Ureter (tissue), 1 donor: ENCODE results near the gene USP3. TPM values are rescaled to one million over a fixed set of nuclear protein-coding genes. Genes with fewer than 3 reads are reported as not detected.
"Not testable (repeated sequence)": the region's sequence is repeated elsewhere in the genome, so short reads cannot be mapped to it uniquely, and the experiment has no call there.

Experiments used
- DNase-seq: peaks from one replicate; pipeline ENCODE4 v3.0.0-alpha.2; 2020; ENCODE audit warnings: low spot score
- total RNA-seq: library from RNA; stranded (reverse); gene quantifications from one replicate; pipeline ENCODE4 v1.2.4, GENCODE V29; 2023
- donor health status: DM: yes; HTN: yes; CAD: no.

USP3 gene
- total RNA-seq, 1 donor from 2014 or later = 107 TPM

DNA sequence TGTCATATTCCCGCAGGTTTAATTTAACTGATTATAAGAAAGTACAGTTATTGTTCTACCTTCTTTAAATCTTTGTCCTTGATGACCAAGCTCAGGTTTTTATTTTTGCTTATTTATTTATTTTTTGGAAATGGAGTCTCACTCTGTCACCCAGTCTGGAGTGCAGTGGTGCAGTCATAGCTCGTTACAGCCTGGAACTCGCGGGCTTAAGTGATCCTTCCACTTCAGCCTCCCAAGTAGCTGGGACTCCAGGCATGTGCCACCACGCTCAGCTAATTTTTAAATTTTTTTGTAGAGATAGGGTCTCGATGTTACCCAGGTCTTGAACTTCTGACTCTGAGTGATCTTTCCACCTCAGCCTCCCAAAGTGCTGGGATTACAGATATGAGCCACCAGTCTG is 8.9 kb downstream of the USP3 start:
- DNase-seq = no peak

DNA sequence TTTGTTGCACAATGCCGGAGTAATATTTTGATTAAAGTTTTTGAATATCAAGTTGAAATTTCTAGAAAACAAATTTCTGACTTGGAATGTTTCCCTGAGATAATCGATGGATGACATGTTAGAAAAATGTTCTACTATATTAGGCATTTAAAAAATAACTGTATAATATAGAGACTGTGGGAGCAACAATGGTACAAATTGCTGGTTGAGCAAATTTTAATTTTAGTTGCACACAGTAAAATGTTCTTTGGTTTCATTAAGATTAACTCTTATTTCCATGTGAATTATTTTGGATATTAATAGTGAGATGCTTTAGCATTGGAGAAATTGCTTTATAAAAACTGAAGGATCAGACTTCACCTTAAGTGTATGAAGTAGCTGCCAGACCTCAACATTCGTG is 9.3 kb downstream of the USP3 start:
- no peak for DNase-seq

DNA sequence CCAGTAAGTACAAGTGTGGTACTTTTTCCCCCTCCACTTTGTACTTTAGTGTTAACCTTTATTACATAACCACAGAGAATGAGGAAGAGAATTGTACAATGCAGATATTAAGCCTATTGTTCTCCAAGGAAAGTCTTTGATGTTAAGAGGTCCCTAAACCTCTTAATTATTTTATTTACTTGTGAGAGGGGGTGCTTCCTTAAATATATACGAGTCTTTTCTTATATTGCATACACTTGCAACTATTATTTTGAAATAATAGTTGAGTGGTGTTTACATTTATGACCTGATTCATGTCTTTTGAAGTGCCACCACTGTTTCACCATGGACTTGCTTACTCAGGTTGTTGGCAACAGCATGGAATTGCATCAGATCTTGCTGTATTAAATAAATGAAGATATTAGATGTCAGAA is 10.1 kb downstream of the USP3 start:
- no peak for DNase-seq

DNA sequence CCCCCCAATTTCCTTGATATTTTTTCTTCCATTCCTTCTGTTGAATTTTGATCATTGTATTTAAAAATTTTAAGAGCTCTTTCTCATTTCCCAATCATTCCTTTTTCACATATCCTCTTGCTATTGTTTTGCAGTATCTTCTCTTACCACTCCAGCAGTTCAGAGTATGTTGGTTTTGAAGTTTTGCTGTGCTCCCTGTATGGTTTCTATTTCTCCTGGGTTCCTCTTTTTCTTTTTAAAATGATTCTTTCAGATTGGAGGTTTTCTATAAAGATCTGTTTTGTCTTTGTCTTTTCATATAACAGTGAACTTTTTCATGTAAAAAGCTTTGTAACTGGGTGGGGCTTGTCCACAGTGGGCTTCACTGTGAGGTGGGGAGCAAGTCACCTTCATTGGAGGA is 12.8 kb downstream of the USP3 start:
- no peak for DNase-seq

DNA sequence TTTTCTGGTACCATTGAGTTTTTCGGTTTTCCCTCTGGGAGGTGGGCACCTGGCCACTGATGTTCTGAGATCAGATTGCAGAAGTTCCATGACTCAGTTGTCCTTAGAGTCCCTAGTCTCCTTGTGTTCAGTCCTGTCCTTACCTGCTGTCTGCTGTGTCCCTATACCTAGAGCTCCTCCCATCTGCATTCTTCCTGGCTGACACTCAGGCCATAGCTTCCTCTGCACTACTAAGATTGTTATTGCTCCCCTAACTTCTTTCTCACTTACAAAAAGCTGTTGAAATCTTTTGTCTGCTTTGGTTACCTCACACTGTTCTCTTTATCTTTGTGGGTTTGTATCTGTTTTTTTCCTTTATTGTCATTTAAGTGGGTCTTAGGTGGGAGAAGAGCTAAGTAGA is 13.2 kb downstream of the USP3 start:
- no peak for DNase-seq

DNA sequence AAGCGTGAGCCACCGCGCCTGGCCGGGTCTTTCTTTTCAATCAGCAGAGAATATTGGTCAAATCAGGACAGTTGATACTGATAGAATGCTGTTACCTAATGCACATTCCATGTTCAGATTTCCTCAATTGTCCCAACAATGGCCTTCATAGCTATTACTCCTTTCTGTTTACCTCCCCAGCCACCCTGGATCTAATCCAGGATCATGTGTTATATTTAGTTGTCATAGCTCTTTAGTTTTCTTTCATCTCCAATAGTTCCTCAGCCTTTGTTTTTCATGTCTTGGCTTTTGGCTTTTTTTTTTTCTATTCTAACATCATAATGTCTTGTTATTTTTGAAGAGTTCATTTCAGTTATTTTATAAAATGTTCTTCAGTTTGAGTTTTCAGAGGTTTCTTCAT is 14.6 kb downstream of the USP3 start:
- DNase-seq = no peak

DNA sequence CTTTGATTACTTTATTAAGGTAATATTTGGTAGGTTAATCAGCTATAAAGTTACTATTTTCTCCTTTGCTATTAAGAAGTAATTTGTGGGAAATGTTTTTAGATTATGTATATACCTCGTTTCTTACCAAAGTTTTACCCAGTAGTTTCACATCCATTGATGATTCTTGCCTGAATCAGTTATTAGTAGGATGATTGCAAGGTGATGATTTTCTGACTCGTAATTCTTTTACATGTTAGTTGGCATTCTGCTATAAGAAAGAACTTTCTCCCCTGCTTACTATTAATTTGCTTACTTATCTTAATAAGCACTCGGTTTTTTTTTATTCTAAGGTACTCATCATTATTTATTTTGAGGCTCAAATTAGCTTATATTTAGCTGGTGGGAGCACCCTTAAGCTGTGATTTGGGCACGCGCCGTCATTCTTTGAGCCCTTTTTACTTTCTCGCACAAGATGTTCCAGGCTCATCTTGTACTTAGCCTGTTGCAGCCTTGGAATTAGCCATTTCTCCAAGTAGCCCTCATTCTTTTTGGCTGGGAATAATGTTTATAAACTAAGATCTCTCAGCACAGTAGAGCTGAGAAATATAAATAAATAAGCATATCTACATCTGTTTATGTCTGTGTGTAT is 15.3 kb downstream of the USP3 start:
- no peak for DNase-seq

DNA sequence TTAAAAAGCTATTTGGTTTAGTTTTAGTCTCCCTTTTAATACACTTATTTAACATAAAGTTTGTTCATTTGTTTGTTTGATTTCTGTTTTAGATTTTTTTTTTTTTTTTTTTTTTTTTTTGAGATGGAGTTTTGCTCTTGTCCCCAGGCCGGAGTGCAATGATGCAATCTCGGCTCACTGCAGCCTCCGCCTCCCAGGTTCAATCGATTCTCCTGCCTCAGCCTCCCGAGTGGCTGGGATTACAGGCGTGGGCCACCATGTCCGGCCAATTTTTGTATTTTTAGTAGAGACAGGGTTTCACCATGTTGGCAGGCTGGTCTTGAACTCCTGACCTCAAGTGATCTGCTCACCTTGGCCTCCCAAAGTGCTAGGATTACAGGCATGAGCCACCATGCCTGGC is 16.1 kb downstream of the USP3 start:
- not testable (repeated sequence) for DNase-seq

DNA sequence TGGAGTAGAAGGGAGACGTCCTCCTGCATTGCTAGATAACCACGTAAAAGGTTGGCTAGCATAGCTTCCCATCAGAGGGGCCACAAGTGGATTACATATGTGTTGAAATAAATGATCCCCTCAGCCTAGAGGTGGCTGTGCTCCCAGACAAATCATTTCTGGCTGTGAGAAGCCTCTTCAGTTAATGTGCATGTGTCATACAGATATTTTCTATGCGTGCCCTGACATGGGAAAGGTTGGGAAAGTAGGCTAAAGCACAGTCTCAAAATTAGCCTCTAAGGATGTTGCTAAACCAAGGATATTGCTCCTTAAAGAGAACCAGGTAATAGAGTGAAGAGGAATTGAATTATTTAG is 17.8 kb downstream of the USP3 start:
- no peak for DNase-seq

DNA sequence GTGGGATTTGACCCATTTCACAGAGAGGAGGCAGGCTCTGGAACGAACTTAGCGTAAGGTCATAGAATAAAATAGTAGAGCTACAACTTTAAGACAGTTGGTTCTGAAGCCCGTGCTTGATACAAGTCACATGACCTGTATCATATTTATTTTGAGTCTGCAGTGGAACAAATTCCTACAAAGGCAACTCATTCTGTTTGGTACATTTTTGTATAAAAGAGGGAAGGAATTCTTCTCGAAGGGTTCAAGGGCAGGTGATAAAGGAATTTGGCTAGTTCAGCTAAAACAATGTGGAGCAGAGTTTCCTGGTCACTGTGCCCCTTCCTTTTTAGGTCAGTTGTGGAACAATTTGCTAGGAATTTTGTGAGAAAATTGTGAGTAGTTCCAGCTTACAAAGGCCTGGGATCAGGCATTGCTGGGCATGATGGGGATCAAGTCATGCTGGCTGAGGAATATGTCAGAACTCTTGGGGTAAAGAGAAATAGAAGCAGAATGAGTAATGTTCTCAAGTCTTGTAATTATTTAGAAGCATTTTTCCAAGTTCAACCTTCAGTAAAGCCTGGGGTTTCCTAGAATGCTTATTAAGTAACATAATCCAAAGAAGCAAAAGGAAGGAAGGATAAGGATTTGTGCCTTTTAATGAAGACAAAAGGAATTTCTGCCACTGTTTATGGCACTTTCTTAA is 19.1 kb downstream of the USP3 start:
- DNase-seq = no peak

DNA sequence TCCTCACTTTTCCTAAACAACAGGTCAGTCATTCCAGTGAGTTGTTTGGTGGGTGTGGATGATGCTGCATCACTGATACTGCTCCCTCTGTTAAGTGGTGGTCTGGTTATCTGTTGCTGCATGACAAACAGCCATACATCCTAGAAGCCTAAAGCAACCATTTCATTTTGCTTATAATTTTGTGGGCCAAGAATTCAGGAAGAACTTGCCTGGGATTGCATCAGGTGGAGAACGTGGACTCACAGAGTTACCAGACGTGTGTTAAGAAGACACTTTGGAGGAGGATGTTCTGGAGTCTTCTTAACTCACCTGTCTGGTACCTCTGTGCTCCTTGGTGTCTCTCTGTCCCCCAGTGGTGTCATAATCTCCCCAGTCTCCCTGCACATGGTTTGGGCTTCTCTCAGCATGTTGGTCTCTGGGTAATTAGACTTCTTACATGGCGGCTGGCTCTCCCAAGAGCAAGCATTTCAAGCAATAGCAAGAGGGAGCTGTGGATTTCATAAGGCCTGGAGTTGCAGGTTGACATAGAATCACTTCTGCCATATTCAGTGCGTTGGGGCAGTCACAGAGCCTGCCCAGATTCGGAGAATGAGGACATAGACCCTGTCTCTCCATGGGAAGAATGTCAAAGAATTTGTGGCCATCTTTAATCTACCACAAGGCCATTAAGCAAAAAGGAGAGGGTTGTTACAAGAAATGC is 20.1 kb downstream of the USP3 start:
- DNase-seq = no peak

DNA sequence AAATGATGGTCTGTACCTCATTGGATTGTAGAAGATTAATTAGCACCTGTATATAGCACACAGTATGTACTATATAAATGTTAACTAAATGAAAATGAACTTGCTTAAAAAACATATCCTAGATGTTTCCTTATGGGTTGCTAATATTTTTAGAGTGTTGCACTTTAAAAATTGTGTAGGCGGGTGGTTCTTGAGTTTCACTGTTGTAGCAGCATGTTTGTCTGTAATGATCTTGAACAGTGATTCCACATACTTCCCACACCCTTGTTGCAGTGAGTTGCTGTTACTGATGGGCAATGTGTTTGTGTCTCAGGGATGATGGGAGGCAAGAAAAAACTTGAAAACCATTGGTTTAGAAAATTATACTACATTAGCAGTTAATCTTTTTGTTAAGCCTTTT is 22.0 kb downstream of the USP3 start:
- DNase-seq = no peak

DNA sequence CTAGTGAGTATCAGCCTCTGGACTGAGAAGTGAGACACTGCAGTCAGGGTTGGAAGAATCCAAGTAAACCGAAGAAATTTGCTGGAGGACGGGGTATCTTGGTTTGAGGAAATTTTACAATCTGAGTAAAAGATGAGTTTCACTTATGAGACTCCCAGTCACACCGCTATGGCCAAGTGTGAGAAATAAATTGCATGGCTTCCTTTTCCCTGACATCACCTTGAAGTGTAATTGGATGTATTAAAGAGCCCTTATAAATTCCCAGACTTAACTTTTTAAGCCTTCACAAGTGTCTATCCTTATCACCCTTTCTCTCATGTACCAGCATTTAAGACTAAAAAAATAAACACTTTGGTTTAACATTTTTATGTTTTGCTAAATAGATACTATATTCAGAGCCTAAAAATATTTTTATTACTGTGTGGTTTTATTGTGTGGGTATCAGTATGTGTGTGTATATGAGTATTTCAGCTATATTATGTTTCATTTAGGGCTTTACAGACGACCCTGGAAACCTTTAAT is 23.8 kb downstream of the USP3 start:
- DNase-seq = no peak

DNA sequence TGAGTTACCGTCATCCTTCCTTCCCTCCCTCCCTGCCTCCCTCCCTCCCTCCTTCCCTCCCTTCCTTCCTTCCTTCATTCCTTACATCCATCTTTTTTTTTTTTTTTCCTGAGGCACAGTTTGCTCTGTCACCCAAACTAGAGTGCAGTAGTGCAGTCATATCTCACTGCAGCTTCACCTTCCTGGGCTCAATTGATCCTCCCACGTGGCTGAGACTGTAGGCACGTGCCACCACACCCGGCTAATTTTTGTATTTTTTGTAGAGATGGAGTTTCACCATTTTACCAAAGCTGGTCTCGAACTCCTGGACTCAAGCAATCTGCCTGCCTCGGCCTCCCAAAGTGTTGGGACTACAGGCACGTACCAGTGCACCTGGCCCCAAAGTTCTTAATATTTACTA is 25.8 kb downstream of the USP3 start:
- DNase-seq = no peak

DNA sequence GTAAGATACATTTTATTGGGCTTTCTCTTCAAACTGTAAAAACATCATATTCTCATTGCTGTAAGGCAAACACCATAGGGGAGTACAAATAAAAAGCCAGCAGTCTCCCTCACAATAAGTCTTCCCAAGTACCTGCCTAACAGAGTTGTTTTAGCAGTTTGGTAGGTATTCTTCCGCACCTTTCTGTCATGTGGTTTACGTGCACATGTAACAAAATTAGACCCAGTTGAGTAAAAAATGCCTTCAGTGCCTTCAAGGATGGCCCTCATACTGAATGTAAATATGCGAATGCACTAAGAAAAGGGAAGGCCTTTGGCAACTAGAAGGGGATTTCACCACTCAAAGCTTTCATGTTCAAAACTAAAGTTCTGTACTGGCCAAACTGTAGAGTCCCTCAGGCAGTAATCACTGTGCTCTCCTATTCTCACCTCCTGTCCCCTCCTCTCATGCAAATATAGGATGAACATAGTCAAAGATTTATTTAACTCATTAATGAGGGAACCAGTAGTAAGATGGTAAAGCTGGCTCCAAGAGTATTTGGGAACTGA is 26.4 kb downstream of the USP3 start:
- DNase-seq = no peak

DNA sequence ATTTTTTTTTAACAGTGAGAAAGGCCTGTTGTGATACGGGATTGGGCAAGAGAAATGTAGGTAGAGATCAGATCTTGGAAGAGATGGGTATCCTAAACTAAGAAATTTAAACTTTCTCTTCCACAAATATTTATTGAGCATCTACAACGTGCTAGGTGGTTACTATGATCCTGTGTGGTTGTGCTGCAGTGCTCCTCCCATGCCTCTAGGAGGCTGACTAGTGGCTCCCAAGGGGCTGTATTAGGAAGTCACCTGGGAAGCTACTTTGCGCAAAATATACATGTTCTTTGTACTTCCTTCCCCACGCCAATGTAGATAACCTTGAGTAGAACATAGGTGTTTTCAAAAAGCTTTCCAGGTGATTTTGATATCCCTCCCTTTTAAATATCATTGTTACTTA is 27.2 kb downstream of the USP3 start:
- no peak for DNase-seq

DNA sequence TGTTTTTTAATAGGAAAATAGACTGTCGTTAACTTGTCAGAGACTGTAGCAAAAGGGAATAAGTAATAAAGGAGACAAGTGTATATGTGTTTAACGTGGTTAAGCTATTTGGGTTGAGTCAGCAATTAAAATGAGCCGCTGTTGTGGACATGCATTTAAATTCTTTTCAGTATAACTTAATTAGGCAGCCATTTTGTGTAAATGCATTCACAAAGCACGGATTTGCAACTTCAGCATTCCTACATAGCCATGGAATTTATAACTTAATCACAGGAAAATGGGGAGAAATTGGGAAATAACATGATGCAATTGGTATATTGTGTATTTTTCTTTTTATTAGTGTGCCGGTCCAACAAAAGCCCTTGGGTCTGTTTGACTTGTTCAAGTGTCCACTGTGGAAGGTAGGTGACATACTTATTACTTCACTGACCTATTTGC is 27.9 kb downstream of the USP3 start:
- DNase-seq = no peak

DNA sequence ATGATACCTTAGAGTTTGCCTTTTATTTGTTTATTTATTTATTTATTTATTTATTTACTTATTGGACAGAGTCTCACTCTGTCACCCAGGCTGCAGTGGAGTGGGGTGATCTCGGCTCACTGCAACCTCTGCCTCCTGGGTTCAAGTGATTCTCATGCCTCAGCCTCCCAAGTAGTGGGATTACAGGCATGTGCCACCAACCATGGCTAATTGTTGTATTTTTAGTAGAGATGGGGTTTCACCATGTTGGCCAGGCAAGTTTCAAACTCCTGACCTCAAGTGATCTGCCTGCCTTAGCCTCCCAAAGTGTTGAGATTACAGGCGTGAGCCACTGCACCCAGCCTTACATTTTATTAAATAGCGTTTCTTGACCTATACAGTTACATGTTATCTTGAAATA is 30.5 kb downstream of the USP3 start:
- not testable (repeated sequence) for DNase-seq

DNA sequence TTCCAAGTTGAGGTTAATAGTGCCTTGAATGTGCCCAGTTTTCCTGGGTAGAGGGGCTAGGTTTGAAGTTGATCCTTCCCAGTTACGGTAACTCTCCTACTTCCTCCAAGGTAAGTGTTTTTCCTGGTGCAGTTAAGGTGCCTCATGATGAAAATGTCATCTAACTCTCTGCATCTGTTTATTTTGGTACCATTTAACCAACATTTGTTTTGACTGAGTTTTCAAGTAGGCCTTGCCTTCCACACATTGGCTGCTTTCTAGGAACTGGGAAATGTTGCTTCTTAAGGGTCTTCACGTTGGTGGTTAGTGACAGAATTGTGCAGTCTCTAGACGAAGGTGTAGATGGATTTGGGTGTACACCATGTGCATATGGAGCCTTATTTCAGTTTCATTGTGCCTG is 31.3 kb downstream of the USP3 start:
- DNase-seq = no peak

DNA sequence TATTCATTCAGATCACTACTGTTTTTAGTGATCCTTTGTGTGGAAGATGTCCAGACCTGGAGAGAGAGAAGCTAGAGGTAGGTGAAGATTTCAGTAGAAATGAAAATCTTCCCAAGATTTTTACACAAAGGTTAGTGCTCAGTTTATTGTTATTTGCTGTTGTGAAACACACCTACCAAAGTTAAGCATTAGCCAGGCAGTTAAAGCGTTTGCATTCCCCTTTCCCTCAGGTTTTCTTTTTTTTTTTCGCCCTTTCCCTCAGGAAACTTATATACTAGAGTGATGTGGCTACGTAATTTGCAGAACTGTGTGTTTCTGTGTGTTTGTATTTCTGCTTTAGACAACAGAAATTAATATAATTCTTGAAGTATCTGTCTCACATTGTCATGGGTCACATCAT is 34.5 kb downstream of the USP3 start:
- no peak for DNase-seq

DNA sequence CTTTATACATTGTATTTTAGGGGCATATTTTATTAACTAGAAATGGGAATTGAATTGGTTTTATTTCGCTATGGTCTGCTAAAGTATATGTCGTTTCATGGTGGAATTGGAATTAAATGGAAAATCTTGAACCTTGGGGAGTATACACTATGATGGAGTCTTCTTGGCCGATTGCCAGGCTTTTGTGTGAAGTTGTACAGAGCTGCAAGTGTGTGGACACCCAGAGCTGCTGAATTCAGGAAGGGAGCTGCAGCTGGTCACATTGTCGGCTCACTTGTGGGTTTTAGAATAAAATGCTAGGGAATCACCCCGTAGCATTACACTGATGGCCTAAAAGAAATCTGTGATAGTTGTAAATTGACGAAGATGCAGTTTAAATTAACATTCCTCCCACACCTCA is 35.1 kb downstream of the USP3 start:
- no peak for DNase-seq

DNA sequence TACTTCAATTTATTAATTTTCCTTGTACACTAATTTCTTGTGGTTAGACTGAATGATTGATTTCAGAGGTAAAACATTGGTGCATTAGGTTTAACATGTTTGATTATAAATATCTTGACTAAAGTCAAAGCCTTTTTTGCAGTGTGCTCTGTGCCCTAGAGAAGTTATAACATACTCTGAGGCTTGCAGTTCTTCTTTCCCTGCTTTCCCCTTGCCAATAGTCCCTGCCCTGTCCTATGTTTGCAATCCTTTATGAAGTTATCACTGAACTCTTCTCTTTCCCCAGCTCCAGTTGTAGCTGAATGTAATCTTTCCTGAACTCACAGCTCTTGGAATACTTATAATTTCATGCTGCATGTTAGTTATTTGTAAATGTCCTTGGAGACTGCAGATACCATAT is 35.6 kb downstream of the USP3 start:
- DNase-seq = no peak

DNA sequence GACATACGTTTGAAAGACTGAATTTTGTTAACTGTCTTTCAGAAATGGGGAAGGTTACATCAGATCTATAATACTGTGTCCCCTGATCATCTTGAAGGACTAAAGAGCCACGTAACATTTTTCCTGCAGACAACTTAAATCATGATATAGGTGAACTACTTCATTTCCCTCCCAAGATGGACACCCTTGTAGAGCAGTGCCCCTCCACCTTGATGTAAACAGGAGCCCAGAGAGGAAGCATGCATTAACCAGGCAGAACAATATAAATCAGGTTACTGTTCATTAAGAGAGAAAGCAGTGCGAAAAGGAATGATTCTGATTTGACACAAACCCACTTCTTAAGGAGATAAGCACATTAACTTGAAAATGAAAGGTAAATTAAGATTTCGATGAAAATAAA is 36.1 kb downstream of the USP3 start:
- DNase-seq = no peak
